Caco-2 (cell line): ENCODE data around the gene GPM6B. TPM values are rescaled to one million over a fixed set of nuclear protein-coding genes. Genes with fewer than 3 reads are reported as not detected.

ENCODE experiments used
- BruUV-seq: library from RNA; stranded (reverse); fragments of 400-500 nt; replicated peaks from 2 replicates; lab custom pipeline; 2021; lab: Mats Ljungman, UMichigan
- CTCF ChIA-PET: fragments of 300-600 bp; sonication (Branson Sonifier 250); formaldehyde crosslinking; loops from one replicate; lab custom pipeline; 2022; ENCODE audit warnings: antibody characterized with exemption; lab: Charles Lee
- POLR2A ChIA-PET: fragments of 300-600 bp; sonication (Branson Sonifier 250); formaldehyde crosslinking; loops from one replicate; lab custom pipeline; 2022; ENCODE audit warnings: antibody characterized with exemption; lab: Charles Lee
- DNase-seq, 2 experiments: peaks; one replicate each; pipeline versions ENCODE4 v3.0.0 to v3.0.0-alpha.2; 2020 to 2022
- H3K27me3 ChIP-seq: replicated peaks from 2 replicates; pipeline ENCODE4 v1.6.0; 2011; ENCODE audit warnings: low read length; ENCODE audit not compliant: control insufficient read depth, insufficient read depth
- H3K36me3 ChIP-seq: 2 replicates; pipeline ENCODE4 v1.5.1; 2011; ENCODE audit warnings: low read length; ENCODE audit not compliant: control insufficient read depth, insufficient read depth
- H3K4me1 ChIP-seq: fragments of 250-450 bp; sonication (Bioruptor Pico); 2 replicates; pipeline ENCODE4 v1.5.1; 2020; ENCODE audit warnings: mild to moderate bottlenecking
- H3K4me3 ChIP-seq: 2 replicates; pipeline ENCODE4 v1.5.1; 2011; ENCODE audit warnings: low read depth, mild to moderate bottlenecking, control low read depth, low read length
- H3K9me3 ChIP-seq: fragments of 250-450 bp; sonication (Bioruptor Pico); 2 replicates; pipeline ENCODE4 v1.5.1; 2020; ENCODE audit warnings: mild to moderate bottlenecking, moderate library complexity
- H3K27ac Mint-ChIP-seq: one replicate; pipeline ENCODE4 v1.8.0; 2022; ENCODE audit warnings: mixed read lengths; ENCODE audit not compliant: unreplicated experiment
- H3K27me3 Mint-ChIP-seq: one replicate; pipeline ENCODE4 v1.8.0; 2022; ENCODE audit warnings: mixed read lengths; ENCODE audit not compliant: insufficient read depth, unreplicated experiment
- H3K36me3 Mint-ChIP-seq: one replicate; pipeline ENCODE4 v1.8.0; 2022; ENCODE audit warnings: mild to moderate bottlenecking, mixed read lengths; ENCODE audit not compliant: insufficient read depth, unreplicated experiment
- H3K4me1 Mint-ChIP-seq: one replicate; pipeline ENCODE4 v1.8.0; 2022; ENCODE audit warnings: low read depth, mixed read lengths; ENCODE audit not compliant: unreplicated experiment
- H3K4me3 Mint-ChIP-seq: one replicate; pipeline ENCODE4 v1.8.0; 2022; ENCODE audit warnings: mild to moderate bottlenecking, moderate library complexity, mixed read lengths; ENCODE audit not compliant: unreplicated experiment
- H3K9me3 Mint-ChIP-seq: one replicate; pipeline ENCODE4 v1.8.0; 2022; ENCODE audit warnings: mixed read lengths; ENCODE audit not compliant: unreplicated experiment
- intact Hi-C: fragments of 100-400 bp; cut with micrococcal nuclease; formaldehyde crosslinking; loops from one replicate; pipeline ENCODE4 v1.10.0; 2022; ENCODE audit not compliant: unreplicated experiment
- total RNA-seq: library from RNA; stranded (reverse); gene quantifications from 2 replicates; pipeline ENCODE4 v1.2.3, GENCODE V29; 2022
- TF ChIP-seq, protein P1 (sequence below), 2 experiments: fragments of 200-600 bp in 1 of 2; IDR thresholded peaks; 1 replicate in 1 of 2; 2 replicates in 1 of 2; pipeline versions ENCODE4 v1.5.1 to v1.8.0; 2011 to 2022; ENCODE audit warnings: antibody characterized with exemption in 1 of 2, control low read depth in 1 of 2, inconsistent platforms in 1 of 2, low read depth in 1 of 2, low read length in 1 of 2, mild to moderate bottlenecking in 1 of 2, moderate library complexity in 1 of 2; ENCODE audit not compliant: insufficient read depth in 1 of 2, severe bottlenecking in 1 of 2, unreplicated experiment in 1 of 2

GPM6B gene
- total RNA-seq, 1 experiment from 2014 or later = 0.09 TPM

DNA sequence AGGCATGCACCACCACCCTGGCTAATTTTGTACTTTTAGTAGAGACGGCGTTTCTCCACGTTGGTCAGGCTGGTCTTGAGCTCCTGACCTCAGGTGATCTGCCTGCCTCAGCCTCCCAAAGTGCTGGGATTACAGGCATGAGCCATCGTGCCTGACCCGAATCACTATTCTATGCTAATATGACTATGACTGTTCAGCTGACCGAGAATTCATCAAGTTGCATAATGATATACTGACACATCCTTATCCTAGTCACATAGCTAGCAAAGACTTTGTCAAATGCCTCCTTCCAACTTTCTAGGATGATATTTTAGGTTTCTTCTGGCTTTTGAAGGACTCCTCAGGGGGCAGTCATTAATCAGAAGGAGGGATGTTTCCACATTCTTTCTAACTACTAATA, 4.8 kb upstream of the GPM6B start:
- no peaks in the 10 kb centered on the region for H3K4me1 Mint-ChIP-seq
- TF ChIP-seq, protein P1, sequence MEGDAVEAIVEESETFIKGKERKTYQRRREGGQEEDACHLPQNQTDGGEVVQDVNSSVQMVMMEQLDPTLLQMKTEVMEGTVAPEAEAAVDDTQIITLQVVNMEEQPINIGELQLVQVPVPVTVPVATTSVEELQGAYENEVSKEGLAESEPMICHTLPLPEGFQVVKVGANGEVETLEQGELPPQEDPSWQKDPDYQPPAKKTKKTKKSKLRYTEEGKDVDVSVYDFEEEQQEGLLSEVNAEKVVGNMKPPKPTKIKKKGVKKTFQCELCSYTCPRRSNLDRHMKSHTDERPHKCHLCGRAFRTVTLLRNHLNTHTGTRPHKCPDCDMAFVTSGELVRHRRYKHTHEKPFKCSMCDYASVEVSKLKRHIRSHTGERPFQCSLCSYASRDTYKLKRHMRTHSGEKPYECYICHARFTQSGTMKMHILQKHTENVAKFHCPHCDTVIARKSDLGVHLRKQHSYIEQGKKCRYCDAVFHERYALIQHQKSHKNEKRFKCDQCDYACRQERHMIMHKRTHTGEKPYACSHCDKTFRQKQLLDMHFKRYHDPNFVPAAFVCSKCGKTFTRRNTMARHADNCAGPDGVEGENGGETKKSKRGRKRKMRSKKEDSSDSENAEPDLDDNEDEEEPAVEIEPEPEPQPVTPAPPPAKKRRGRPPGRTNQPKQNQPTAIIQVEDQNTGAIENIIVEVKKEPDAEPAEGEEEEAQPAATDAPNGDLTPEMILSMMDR (IDR thresholded peaks at IDR 0.05; ENCODE audit: insufficient read depth in 1 of 2, low read depth in 1 of 2, low read length in 1 of 2, severe bottlenecking in 1 of 2, unreplicated experiment in 1 of 2) = no peak
- no peak overlapping the region for H3K4me3 ChIP-seq
- H3K36me3 Mint-ChIP-seq = no peaks in the 10 kb centered on the region
- ChIA-PET POLR2A (no interaction called here), CTCF (no interaction called here)
- no peaks in the 10 kb centered on the region for H3K9me3 ChIP-seq
- intact Hi-C loops = no loop called here
- no peak overlapping the region for H3K4me3 Mint-ChIP-seq
- DNase-seq = no peak
- no peaks in the 10 kb centered on the region for H3K4me1 ChIP-seq
- no peaks in the 10 kb centered on the region for H3K9me3 Mint-ChIP-seq
- no peaks in the 10 kb centered on the region for H3K27me3 ChIP-seq
- BruUV-seq = no TSS peak
- no peak overlapping the region for H3K27ac Mint-ChIP-seq
- H3K27me3 Mint-ChIP-seq = peaks cover 24% of the 10 kb centered on the region
- H3K36me3 ChIP-seq = no peaks in the 10 kb centered on the region

DNA sequence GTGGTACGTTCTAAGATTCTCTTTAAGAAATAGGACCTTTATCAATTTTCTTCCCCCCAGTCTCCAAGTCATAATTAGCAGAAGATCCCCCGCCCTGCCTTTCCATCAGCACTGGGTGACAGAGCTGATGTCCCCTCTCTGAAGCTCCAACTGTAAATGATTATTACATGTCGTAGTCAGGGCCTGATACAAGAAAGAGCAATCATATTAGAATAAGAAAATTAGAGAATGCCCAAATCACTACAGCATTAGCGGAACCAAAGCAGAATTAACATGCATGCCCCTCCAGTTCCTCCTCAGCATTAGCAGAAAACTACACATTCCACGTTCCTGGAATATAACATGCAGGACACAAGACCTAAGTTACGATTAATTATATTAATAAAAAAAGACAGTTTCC, 717 bp downstream of the GPM6B start:
- intact Hi-C loops = no loop called here
- H3K4me1 ChIP-seq = no peaks in the 10 kb centered on the region
- DNase-seq = no peak
- TF ChIP-seq, protein P1 (IDR thresholded peaks at IDR 0.05; ENCODE audit: insufficient read depth in 1 of 2, low read depth in 1 of 2, low read length in 1 of 2, severe bottlenecking in 1 of 2, unreplicated experiment in 1 of 2) = no peak
- Mint-ChIP-seq H3K36me3 (no peaks in the 10 kb centered on the region), H3K4me1 (no peaks in the 10 kb centered on the region), H3K4me3 (no peak overlapping the region), H3K27ac (no peak overlapping the region), H3K9me3 (no peaks in the 10 kb centered on the region), H3K27me3 (peaks cover 26% of the 10 kb centered on the region)
- ChIA-PET CTCF (no interaction called here), POLR2A (no interaction called here)
- no TSS peak for BruUV-seq
- no peak overlapping the region for H3K4me3 ChIP-seq
- no peaks in the 10 kb centered on the region for H3K27me3 ChIP-seq
- no peaks in the 10 kb centered on the region for H3K36me3 ChIP-seq
- H3K9me3 ChIP-seq = no peaks in the 10 kb centered on the region

DNA sequence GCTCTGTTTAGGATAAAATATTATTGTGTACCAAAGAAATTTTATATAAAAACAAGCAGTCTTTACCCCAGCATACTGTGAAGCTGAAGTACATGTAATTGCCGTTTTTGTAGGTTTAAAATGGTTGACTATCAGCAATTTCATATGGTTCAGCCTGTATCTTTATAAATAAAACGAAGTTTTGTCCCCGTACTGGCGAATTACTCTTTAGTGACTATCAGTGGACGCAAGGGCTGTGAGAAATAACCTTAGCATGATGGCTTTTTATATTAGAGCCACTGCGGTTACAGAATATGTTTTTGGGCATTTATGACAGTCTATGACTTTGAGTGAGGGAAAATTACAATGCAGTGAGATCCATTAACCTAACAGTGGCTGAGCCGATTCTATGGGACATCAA, 1.2 kb downstream of the GPM6B start:
- intact Hi-C loops = no loop called here
- H3K36me3 Mint-ChIP-seq = no peaks in the 10 kb centered on the region
- no peaks in the 10 kb centered on the region for H3K27me3 ChIP-seq
- no peaks in the 10 kb centered on the region for H3K36me3 ChIP-seq
- H3K4me3 Mint-ChIP-seq = no peak overlapping the region
- H3K27ac Mint-ChIP-seq = no peak overlapping the region
- no peaks in the 10 kb centered on the region for H3K9me3 ChIP-seq
- no peak for DNase-seq
- H3K27me3 Mint-ChIP-seq = peaks cover 23% of the 10 kb centered on the region
- no TSS peak for BruUV-seq
- H3K4me3 ChIP-seq = no peak overlapping the region
- no peaks in the 10 kb centered on the region for H3K9me3 Mint-ChIP-seq
- CTCF ChIA-PET = no interaction called here
- TF ChIP-seq, protein P1 (IDR thresholded peaks at IDR 0.05; ENCODE audit: insufficient read depth in 1 of 2, low read depth in 1 of 2, low read length in 1 of 2, severe bottlenecking in 1 of 2, unreplicated experiment in 1 of 2) = no peak
- no peaks in the 10 kb centered on the region for H3K4me1 ChIP-seq
- POLR2A ChIA-PET = no interaction called here
- no peaks in the 10 kb centered on the region for H3K4me1 Mint-ChIP-seq
